Thyroid gland (tissue), 4 donors: ENCODE data around the gene AP1S3.

Experiments used
- CTCF ChIP-seq, 6 experiments: fragments of 200-600 bp in 3 of 6; fragments of 450-650 bp in 3 of 6; sonication (generic) in 3 of 6; IDR thresholded peaks; one replicate each; pipeline ENCODE4 v1.5.1; 2016 to 2019; ENCODE audit warnings: antibody characterized with exemption in 6 of 6, mild to moderate bottlenecking in 2 of 6, inconsistent platforms in 1 of 6, moderate library complexity in 1 of 6
- POLR2A ChIP-seq, 2 donors: fragments of 450-650 bp; IDR thresholded peaks; one replicate each; pipeline ENCODE4 v1.6.1; 2017; ENCODE audit warnings: antibody characterized with exemption in 2 of 2, mild to moderate bottlenecking in 2 of 2, moderate library complexity in 1 of 2

- TF ChIP-seq CTCF (IDR thresholded peaks at IDR 0.05), result peak in 2 of 6 experiments; percentile 5 to 16
- peak in 1 of 2 donors; percentile 74 for TF ChIP-seq POLR2A (IDR thresholded peaks at IDR 0.05)
These were observed 76.4 kb downstream of the AP1S3 start for GRCh38 chr2:223760838-223761502.
